Vagina (tissue), 2 donors: ENCODE results near the gene KREMEN2.

Experiments used
- POLR2A ChIP-seq, 2 donors: fragments of 450-650 bp; IDR thresholded peaks; one replicate each; pipeline ENCODE4 v1.6.1; 2017; ENCODE audit warnings: antibody characterized with exemption in 2 of 2, mild to moderate bottlenecking in 2 of 2, moderate library complexity in 2 of 2
- POLR2AphosphoS5 ChIP-seq, 2 donors: sonication (generic); formaldehyde crosslinking; IDR thresholded peaks; one replicate each; pipeline ENCODE4 v1.9.0; 2017; ENCODE audit warnings: antibody characterized with exemption in 2 of 2, mild to moderate bottlenecking in 2 of 2, low read depth in 1 of 2; ENCODE audit not compliant: insufficient read depth in 1 of 2
- TF ChIP-seq, protein P1 (sequence below), 3 experiments: fragments of 450-650 bp in 2 of 3; fragments of 200-600 bp in 1 of 3; sonication (generic) in 1 of 3; IDR thresholded peaks; one replicate each; pipeline ENCODE4 v1.5.1; 2017 to 2019; ENCODE audit warnings: antibody characterized with exemption in 3 of 3, mild to moderate bottlenecking in 2 of 3, moderate library complexity in 2 of 3

DNA sequence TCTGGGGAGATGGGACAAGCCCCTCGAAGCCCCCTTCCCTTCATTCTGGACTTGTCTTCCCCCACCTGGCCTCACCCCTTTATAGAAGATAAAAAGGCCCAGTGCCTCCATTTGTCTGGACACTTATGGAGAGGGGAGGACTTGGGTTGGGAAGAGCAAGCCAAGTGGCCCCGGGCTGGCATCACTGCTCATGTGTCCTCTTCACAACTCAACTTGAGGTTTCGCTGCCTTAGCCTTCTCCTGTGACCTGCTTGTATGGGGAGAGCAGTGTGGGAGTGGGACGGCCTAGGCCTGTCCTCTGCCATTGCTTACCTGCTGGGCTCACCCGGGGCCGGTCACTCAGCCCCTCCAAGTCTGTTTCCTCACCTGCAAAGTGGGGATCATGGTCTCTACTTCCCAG is 6.5 kb downstream of the KREMEN2 start:
- TF ChIP-seq, protein P1, sequence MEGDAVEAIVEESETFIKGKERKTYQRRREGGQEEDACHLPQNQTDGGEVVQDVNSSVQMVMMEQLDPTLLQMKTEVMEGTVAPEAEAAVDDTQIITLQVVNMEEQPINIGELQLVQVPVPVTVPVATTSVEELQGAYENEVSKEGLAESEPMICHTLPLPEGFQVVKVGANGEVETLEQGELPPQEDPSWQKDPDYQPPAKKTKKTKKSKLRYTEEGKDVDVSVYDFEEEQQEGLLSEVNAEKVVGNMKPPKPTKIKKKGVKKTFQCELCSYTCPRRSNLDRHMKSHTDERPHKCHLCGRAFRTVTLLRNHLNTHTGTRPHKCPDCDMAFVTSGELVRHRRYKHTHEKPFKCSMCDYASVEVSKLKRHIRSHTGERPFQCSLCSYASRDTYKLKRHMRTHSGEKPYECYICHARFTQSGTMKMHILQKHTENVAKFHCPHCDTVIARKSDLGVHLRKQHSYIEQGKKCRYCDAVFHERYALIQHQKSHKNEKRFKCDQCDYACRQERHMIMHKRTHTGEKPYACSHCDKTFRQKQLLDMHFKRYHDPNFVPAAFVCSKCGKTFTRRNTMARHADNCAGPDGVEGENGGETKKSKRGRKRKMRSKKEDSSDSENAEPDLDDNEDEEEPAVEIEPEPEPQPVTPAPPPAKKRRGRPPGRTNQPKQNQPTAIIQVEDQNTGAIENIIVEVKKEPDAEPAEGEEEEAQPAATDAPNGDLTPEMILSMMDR (IDR thresholded peaks at IDR 0.05): no peak
- TF ChIP-seq POLR2A (IDR thresholded peaks at IDR 0.05) (no peak), POLR2AphosphoS5 (IDR thresholded peaks at IDR 0.05; ENCODE audit: insufficient read depth in 1 of 2, low read depth in 1 of 2) (no peak)
